GM19455 (cell line): ENCODE measurements around the gene YDJC.
"Not testable (repeated sequence)": the region's sequence is repeated elsewhere in the genome, so short reads cannot be mapped to it uniquely, and the experiment has no call there.

Experiments
- ATAC-seq: cut with Tn5 transposase; IDR thresholded peaks from one replicate; pipeline ENCODE4 v1.9.1; 2021; ENCODE audit not compliant: unreplicated experiment

Gene YDJC

DNA sequence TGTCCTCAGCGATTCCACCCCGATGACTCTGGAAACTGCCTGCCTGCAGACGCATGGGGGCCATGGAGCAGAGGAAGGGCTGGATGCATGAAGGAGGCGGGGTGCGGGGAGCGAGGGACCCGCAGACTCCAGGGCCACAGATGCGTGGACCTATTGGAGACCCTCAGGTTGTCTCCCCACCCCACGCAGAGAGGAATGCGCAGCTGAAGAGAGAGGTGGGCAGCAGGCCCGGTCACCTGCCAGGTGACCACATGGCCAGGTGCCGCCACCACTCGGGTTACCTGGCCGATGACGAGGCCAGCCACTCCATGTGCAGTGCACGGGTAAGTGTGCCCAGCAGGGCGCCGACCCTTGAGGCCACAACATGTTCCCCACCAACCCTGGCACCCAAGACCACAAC, 3.1 kb upstream of the YDJC start:
- no peak for ATAC-seq

DNA sequence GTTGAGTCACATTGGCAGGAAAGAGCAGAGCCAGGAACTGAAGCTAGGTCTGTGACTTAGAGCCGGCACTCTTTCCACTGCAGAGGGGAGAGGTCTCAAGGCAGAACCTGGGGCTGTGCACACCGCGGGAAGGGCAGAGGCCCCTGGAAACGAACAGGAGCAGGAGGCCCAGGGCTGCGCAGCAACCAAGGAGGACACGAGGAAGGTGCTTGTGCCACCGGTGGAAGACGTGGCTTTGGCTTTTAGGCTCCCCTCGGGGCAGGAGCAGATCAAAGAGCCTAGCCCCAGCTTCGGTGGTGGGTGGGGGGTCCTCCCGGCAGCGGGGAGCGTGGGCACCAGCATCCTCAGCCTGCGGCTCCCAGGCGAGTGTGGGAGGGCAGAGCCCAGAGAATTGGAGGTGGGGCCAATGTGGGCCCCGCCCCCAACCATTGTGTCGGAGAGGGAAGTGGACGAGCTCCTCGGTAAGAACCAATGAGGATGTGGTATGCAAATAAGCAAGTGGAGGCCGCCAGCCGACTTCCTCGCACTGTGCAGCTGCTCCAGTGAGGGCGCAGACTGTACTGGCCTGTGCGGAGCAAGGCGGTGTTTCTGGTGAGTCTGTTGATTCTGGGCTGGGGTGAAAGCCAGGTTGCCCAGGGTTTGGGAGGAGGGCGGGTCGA, 2.5 kb upstream of the YDJC start, which contains the start of gene CCDC116:
Gene CCDC116, plus strand, starts transcription at position 524 of the 659 bp plus-strand sequence. CDS start 422 bp downstream, outside the sequence.
- no peak for ATAC-seq

DNA sequence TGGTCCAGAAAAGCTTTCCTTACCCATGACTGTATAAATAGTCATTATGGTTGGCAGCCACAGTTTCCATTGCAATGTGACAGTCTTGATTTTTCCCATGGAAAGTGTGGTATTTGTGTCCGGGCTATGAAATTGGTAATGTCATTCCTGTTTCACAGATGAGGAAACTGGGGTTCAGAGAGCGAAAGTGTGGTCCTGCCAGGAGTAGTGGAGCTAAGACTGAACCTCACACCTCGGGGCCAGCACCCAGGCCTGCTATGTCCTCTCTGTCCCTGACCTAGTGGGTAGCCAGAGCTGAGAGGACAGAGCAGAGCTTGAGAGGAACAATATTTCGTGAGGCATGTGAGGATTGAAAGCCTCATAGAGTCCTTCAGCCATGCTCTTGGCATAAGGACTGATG, 1.2 kb upstream of the YDJC start:
- no peak for ATAC-seq

DNA sequence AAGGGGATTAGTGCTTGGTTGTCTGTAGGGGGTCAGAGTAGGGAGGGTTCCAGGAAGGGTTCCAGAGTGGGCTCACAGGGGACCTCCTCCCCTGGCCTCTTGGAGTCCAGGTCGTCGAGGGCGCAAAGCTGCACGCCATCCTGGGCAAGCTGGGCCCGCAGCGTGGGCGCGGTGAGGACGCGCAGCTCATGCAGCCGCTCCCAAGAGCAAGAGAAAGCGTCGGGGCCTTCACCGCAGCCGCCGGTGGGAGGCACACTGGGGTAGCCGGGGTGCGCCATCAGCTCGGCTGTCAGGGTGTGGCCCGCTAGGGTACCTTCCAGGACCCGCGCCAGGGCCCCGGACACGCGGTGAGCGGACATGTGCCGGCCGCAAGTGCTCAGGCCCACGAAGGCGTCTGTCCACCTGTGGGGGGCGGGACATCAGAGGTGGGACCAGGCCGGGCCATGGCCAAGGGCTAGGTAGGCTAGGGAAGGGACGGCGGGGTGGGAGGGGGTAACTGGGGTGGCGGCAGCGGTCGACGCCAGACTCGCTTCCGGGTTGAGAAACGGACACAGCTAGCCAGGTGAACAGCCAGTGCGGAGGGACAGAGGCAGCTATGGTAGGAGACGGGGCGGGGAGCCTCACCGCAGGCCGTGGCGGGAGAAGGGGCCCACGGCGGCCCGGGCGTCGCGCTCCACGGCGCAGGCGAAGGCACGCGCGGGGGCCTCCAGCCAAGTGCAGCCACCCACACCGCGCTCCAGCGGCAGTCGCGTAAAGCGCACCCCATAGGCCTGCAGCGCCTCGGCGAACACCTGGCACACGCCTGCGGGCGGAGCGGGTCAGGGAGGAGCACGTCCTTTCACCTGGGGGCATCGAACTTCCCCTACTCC, 1.2 kb downstream of the YDJC start:
- peak; percentile 8 for ATAC-seq

DNA sequence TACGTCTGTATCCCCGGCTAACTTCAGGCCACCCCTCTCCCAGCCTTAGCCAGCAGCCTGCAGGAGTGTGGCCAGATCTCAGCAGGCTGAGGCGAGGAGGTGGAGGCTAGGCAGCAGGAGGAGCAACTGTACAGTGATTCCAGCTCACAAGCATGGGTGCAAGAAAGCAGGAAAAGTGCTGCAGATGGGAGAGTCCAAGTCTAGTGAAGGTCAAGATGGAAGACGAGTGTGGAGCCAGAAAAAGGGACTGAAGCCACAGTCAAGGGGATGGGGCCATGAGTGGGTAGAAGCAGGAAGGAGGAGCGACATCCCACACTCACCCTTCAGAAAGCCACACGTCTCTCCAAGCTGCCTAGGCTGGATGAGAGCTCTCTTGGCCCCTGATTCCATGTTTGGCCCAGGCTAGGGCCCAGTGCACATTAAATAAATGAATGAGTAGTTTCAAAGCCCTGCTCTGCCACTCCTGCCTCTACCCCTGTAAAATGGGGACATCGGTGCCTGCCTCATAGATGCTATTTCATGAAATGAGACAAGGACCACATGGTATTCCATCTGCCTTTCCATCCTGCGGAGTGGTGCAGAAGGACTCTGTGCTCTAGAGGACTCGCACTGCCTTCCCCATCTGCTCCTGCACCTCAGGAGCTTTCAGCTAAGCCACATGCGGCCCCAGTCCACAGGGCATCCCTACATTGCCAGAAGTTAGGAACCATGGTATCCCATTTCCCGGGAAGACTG, 2.9 kb downstream of the YDJC start:
- no peak for ATAC-seq

DNA sequence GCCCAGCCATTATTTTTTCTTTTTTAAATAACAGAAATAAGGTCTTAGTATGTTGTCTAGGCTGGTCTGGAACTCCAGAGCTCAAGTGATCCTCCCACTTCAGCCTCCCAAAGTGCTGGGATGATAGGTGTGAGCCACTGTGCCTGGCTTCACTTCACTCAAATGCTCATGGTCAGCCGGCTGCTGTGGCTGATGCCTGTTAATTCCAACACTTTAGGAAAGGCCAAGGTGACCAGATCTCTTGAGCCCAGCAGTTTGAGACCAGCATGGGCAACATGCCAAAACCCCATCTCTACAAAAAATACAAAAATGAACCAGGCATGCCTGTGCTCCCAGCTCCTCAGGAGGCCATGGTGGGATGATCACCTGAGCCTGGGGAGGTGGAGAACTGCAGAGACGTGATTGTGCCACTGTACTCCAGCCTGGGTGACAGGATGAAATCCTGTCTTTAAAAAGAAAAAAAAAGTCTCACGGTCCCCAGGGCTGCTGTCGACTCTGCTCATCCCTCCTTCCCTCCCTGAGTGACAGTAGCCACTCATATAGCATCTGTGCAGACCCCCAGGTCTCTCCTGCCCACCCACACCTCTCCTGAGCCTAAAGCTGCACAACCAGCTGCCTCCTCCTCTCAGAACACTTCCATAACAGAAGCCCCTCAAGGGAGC, 3.6 kb downstream of the YDJC start:
- no peak for ATAC-seq

DNA sequence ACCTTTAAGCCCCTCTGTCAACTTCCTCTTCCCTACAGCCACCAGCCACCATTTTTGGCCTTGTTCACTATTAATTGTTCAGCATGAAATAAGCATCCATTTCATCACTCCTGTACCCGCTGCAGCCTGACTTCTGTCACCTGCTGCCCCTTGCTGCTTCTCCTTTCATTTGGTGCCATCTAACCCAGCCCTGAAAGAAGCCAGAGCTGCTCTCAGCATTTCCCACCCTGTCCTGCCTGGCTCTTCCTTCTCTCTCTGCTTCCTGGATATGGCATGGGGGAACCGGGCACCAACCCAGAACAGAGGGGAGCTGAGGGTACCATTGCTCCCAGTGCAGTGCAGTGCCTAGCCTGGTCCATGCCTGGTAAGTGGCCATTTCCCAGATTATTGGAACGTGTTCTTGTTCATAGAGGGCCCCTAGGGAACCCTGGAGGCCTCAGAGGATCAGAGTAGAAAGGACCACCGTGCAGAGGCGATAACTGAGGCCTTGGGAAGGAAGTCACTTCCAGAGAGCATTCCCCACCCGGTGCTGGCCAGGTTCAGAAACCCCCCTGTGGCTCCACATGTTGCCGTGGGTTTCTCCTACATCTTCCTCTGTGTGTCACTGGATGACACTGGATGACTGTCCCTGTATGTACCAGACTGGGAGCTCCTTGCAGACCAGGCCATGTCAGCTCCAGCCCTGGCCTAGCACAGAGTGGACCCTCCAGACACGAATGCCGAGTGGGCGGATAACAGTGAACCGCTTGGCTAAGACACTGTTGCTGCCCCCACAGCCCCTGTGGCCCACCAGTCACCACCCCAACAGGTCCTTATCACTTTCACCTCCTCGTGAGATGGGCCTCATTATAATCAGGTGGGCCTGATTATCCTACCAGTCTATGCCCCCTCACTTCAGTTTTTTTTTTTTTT, 4.7 kb downstream of the YDJC start:
- ATAC-seq: no peak

DNA sequence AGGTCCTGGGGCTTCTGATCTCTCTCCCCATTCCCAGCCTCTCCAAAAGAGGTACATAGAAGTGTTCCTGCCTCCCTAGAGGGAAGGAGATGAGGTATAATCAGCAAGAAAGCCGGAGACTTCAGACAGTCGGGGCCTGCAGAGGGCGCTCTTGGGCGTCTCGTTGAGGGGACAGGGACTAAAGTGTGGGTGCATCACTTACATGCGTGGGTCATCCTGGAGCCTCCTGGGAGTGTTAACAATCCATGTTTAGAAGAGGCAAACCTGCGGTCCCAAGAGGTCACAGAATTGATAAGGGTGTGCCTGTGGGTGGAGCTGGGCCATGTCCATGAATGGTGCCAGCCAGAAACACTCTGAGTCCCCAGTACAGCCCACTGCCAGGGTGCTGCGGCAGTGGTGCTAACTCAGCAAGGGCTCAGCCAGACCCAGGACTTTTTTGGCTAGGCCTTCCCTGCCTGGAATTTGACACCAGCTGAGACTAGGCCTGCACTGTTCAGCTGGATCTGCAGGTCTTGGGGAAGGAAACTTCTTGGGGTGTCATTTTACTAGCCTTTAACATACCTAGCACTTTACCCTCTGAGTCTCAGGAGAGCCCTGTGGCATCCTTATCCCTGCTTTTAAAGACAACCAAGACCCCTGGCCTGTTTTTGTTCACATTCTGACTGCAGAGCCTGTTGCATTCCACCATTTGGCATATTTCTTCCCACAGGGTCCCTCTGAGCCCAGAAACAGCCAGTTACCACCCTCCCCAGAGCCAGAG, 5.5 kb downstream of the YDJC start:
- no peak for ATAC-seq

DNA sequence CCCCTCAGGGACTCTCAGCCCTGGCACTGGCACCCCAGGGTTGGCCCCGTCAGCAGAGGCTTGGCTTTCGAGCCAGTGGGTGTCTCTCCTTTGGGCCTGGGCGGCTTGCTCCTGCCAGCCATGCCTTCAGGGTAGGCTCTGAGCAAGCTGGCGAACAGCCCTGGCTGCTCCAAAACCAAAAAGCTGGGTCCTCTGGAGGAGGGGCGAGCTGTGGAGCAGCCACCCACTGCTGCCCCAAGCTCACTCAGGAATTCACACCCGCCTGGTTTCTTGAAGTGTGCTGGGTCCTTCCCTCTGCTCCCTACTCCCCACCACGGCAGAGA, 6.2 kb downstream of the YDJC start:
- ATAC-seq: no peak

DNA sequence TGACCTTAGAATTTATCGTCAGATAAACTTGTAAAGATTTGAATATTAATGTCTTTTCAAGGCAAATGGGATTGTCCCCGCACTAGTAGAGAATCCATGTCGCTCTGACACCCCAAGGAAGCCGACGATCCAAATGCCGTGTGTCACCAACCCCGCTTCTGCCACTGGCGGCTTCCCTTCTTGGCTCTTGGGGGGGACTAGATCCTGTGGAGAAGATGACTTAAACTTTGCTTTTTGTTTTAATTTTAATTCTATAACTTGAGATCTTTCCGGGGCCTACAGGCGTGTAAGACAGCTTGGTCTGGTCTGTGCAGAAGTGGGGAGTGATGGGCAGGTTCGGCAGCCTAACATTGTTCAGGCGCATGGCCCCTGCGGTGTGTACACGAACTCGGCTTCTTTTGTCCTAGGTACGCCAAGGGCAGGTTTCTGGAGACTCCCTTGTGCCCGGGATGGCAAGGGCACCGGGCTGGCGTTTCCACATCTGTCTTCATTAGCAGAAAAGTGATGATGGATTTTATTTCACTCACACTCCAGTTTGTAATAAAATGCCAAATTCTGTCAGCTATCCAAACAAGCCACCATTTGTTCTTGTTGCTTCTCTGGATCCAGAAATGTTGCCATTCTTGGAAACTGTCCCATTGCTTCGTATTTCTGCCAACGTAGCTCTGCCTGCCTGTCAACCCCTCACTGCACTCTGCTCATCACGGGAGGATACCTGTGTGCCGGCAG, 6.7 kb downstream of the YDJC start:
- ATAC-seq: no peak

DNA sequence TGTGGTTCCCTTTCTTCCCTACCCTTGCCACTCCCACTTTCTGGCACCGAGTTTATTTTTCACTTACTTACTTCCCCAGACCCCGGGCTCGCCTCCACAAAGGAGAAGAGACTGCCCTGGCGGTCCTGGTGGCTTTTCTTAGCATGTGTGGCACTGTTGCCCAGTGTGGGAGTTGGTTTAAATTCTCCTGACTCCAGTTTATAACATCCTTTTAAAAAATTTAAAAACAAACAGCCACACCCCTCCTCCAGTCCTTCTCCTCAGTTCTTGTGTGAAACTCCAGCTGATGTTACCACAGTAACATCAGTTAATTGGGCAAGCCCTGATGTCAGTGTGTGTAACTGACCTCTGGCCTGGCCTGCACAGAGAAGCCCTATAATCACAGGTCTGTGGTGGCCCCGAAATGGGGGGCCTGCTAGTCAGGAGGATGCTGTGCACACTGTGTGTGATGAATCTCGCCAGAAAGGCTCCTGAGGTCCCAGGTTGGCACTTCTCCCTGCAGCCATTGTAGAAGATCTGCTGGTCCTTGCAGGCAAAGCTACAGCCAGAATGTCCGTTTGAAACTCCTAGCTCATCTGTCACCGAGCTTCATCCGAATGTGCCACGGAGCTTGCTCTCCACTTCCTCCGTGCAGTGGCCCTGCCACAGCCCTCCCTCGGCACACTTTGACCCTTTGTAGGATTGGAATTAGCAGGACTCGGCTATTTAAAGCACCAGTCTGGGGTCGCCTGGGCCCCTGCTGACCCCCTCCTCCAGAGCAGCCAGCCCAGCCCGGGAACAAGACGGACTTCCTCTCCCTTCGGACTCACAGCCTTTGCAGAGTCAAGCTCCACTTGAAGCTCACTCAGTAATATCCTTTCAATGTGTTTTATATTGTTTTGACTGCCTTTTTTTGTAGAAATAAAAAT, 7.6 kb downstream of the YDJC start:
- ATAC-seq: no peak

DNA sequence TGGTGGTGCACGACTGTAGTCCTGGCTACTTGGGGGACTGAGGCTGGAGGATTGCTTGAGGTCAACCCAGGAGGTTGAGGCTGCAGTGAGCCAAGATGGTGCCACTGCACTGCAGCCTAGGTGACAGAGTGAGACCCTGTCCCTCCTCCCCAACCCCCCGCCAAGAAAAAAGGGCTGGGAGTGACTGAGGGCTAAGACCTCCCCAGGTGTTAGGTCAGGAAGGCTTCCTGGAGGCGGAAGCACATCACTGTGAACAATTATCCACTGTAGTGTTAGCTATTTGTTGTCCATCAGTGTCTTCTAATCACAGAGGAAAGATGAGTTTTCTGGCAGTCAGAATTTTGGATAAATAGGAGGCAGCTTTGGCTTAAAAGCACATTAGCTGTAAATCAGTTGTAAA, 8.8 kb downstream of the YDJC start:
- ATAC-seq: no peak

DNA sequence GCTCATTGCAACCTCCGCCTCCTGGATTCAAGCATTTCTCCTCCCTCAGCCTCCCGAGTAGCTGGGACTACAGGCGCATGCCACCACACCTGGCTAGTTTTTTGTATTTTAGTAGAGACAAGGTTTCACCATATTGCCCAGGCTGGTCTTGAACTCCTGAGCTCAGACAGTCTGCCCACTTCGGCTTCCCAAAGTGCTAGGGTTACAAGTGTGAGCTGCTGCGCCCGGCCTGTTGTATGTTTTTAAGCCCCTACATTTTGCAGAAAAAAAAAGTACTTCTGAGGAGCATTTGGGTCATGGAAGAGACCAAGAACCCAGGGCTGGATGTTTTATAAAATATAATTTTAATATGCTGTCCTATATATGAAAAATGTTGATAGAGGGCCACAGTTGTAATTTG, 12.5 kb downstream of the YDJC start:
- ATAC-seq: not testable (repeated sequence)

DNA sequence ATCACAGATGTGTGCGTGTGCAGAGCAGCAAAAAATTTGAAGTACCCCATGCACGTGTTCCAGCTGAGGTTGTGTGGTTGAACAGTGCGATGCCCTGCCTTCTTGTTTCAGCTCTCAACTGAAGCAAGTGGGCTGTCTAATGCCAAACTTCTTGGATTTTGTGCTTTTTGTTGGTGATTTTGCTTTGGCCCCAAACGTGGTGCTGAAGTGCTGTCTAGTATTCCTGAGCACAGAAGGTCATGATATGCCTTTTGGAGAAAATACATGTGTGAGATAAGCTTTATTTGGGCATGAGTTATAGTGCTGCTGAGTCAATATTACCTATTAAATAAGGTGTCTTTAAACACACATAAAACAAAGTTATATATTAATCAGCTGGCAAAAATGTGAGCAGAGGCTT, 14.1 kb downstream of the YDJC start:
- ATAC-seq: no peak

DNA sequence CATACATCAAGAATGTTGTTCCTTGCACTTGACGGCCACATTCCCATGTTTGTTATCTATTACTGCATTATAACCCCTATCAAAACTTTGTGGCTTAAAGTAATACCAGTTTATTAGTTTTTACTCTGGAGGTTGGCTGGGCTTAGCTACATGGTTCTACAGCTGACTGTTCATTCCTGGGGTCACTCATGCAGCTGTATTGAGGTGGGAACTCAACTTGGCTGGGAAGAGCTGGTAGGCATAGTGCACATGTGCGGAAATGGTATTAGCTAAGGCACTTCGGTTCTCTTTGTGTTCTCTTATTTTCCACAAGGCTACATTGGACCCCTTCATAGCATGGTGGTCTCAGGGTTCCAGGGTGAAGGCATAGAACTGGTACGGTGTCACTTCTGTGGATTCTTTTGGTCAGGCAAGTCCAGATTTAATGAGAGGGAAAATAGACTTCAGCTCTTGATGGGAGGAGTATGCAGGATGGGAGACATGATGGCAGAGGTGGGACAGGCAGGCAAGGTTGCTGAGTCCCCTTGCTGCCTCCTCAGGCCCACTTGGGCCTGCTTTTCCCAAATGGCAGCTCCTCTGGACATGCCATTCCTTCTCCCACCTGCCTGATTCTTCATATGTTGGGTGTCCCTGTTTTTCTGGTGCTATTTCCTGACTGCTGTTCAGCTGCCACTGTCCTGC, 16.1 kb downstream of the YDJC start:
- no peak for ATAC-seq

DNA sequence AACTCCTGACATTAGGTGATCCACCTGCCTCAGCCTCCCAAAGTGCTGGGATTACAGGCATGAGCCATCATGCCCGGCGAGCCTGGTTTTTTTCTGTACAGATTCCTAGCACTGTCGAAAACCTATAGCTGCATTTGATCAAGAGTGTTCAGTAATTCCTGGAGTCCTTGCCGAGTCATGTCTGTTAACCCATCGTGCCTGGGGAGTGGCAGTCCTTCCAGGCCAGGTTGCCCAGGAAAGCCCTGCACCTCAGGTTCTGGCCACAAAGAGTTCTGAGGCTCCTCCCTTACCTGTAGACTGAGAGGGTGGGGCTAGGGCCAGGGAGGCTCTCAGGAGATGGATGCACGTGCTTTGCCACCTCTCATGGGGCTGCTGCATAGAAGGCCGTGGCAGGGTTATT, 17.0 kb downstream of the YDJC start:
- ATAC-seq: no peak

DNA sequence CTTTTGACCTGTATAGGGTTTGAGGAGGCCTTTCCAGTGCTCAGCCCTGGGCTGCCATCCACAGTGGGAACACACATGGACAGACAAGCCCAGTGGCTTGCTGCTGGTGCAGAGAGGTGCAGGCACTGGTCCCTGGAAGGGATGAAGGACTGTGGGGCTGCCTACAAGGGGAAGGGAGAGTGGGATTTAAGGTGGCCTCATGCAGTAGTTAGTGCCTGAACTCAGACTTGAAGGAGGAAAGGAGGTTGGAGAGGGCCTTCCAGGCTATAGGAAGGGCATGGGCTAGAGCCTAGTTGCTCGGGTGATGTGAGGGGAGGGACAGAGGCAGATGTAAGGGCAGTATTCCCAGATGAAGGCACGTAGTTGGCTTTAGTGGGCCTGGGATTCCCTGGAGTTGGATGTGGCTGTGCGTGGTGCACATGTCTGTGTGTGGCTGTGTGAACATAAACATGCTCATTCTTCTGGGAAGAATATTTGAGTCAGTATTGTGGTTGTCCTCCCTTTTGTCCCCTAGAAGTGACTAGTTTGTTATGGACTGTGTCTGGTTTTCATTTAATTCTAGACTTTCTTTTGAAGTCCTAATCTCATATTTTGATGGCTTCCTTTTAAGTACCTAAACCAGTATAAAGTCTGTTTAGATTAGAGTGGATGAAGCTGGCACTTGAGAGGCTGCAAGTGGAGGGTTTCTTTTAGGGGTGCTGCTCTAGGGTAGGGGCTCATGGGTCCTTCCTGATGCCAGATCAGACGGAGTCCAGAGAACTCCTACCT, 18.4 kb downstream of the YDJC start:
- ATAC-seq: no peak
